ENCODE data around the gene MPP2.

The MPP2 gene

DNA sequence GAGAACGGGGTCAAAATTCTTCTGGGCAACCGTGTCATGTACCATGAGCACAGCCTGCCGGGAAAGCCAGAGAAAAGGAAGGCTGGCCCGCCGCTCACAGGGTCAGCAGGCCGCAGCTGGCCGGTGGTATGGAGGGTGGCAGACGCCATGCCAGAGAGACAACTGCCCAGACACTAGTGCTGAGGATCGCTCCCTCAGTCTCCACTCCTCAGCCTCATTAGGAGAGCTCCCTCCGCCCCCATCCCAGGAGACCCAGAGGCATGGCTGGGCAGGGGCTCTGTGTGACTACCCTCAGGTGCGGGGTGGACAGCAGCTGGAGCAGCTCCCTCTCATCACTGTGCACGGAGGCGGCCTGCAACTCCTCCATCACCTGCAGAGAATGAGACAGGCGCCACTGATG is 77.6 kb downstream of the MPP2 start:
- Mint-ChIP-seq H3K4me3 (no peak overlapping the region), H3K27me3 (peaks cover 22% of the 10 kb centered on the region), H3K4me1 (peaks cover 9% of the 10 kb centered on the region), H3K36me3 (no peaks in the 10 kb centered on the region), H3K27ac (no peak overlapping the region), H3K9me3 (no peaks in the 10 kb centered on the region)
- ATAC-seq (ENCODE audit: low read depth) = no peak
- no peak for DNase-seq (ENCODE audit: low spot score in 2 of 2)

DNA sequence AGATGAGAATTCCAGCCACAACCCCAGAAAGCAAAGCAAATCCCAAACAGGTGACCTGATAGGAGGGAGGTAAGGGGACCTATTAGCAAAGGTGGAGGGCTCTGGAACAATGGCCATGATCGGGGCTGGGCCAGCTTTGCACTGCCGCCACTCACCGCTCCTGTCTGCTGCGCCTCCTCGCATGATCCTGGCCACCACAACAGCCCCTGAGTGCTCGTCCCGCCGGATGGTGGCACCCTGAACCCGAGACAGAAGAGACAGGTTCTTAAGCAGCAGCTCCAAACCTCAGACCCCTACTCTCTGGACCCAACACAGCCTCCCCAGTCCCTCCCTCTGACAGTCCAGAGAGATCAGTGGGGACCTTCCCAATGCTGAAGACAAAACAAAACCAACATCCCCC is 79.7 kb downstream of the MPP2 start:
- Mint-ChIP-seq H3K4me3 (no peak overlapping the region), H3K36me3 (no peaks in the 10 kb centered on the region), H3K4me1 (peaks cover 3% of the 10 kb centered on the region), H3K9me3 (no peaks in the 10 kb centered on the region), H3K27me3 (peaks cover 11% of the 10 kb centered on the region), H3K27ac (no peak overlapping the region)
- ATAC-seq (ENCODE audit: low read depth) (no peak), DNase-seq (ENCODE audit: low spot score in 2 of 2) (no peak)

DNA sequence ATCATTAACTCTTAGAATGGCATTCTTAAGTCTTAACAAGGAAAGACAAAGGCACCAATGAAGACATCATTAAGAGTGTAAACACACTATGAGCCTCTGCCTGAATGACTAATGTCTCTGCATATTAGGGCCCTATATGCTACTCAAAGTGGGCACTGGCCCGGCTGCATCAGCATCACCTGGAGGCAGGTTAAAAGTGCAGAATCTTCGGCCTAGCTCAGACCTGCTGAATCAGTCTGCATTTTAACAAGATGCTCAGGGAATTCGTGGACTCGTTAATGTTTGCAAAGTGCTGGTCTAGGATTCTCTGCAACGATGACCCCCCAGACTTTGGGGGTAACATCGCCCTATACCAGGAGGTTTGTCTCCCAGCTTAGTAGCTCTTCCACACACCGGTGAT is 81.1 kb downstream of the MPP2 start:
- no peak for DNase-seq (ENCODE audit: low spot score in 2 of 2)
- Mint-ChIP-seq H3K4me1 (no peaks in the 10 kb centered on the region), H3K27ac (no peak overlapping the region), H3K36me3 (no peaks in the 10 kb centered on the region), H3K4me3 (no peak overlapping the region), H3K9me3 (no peaks in the 10 kb centered on the region), H3K27me3 (peaks cover 5% of the 10 kb centered on the region)
- ATAC-seq (ENCODE audit: low read depth) = no peak

DNA sequence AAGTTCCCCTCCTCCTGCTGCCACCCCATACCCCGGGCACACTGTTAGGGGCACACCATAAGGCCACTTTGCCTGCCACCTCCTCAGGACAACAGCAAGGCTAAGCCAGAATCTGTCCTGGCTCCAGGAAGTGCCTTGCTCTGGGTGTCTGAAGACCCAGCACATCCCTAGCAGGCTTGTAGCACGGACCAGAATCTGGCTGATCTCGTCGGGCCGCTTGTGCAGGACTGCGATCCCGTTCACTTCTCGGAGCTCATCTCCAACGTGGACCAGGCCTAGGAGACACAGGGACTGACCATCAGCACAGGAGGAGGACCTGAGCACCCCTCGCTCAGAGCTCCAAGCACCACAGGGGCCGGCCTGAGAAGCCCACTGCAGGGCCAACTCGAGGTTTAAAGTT is 81.8 kb downstream of the MPP2 start:
- ATAC-seq (ENCODE audit: low read depth) (no peak), DNase-seq (ENCODE audit: low spot score in 2 of 2) (no peak)
- H3K4me3 Mint-ChIP-seq = no peak overlapping the region
- no peaks in the 10 kb centered on the region for H3K4me1 Mint-ChIP-seq
- H3K27ac Mint-ChIP-seq = no peak overlapping the region
- H3K9me3 Mint-ChIP-seq = no peaks in the 10 kb centered on the region
- H3K36me3 Mint-ChIP-seq = no peaks in the 10 kb centered on the region
- peaks cover 2% of the 10 kb centered on the region for H3K27me3 Mint-ChIP-seq

Data from memory B cell (primary cell).